ENCODE measurements around the gene THBS2. TPM values are rescaled to one million over a fixed set of nuclear protein-coding genes. Genes with fewer than 3 reads are reported as not detected.

The THBS2 gene
- total and polyA plus RNA-seq, 2 donors (not counting 3 experiments of a cell fraction or from before 2014, with no cell fraction given), result 0.08 TPM; not detected in 1

GRCh38 chr6:169247419-169247818 lies 6.2 kb downstream of the THBS2 start:
- no peak for TF ChIP-seq MAX (IDR thresholded peaks at IDR 0.05; ENCODE audit: insufficient read depth, insufficient read length)
- no peak for TF ChIP-seq FOS (IDR thresholded peaks at IDR 0.05; ENCODE audit: borderline replicate concordance, insufficient read depth, low read length)
- TF ChIP-seq POLR2A (IDR thresholded peaks at IDR 0.05; ENCODE audit: low read depth, low read length), result no peak
- TF ChIP-seq MYC (IDR thresholded peaks at IDR 0.05; ENCODE audit: low read depth, low read length), result no peak
- TF ChIP-seq GATA2 (IDR thresholded peaks at IDR 0.05; ENCODE audit: insufficient read depth, insufficient read length, low read depth, low read length), result no peak
- no peak for TF ChIP-seq CTCF (IDR thresholded peaks at IDR 0.05; ENCODE audit: extremely low read depth in 1 of 2, insufficient read depth in 1 of 2, low read depth in 1 of 2, low read length in 2 of 2)
- no peak for TF ChIP-seq JUN (IDR thresholded peaks at IDR 0.05; ENCODE audit: borderline replicate concordance, insufficient read depth, insufficient read length, low read depth)
- no peak for TF ChIP-seq EZH2 (IDR thresholded peaks at IDR 0.05; ENCODE audit: borderline replicate concordance, low read depth, low read length, severe bottlenecking)
- TF ChIP-seq POLR2AphosphoS5 (IDR thresholded peaks at IDR 0.05; ENCODE audit: insufficient read depth, low read depth, low read length), result no peak
- FAIRE-seq, result no peak
- Histone ChIP-seq H3K9me1 (replicated peaks; ENCODE audit: control insufficient read depth, extremely low read depth, insufficient read depth, low read length) (no peaks in the 10 kb centered on the region), H3K9me3 (replicated peaks; ENCODE audit: control insufficient read depth, insufficient read depth, low read length) (no peaks in the 10 kb centered on the region), H3K27ac (ENCODE audit: insufficient read depth, low read depth, low read length) (no peak overlapping the region), H4K20me1 (replicated peaks; ENCODE audit: control insufficient read depth, extremely low read depth, insufficient read depth, low read length) (no peaks in the 10 kb centered on the region), H2AFZ (ENCODE audit: low read depth, low read length) (no peak overlapping the region), H3K27me3 (ENCODE audit: control insufficient read depth in 2 of 2, insufficient read depth in 2 of 2, low read length in 2 of 2) (peaks cover 0 to 1% of the 10 kb centered on the region in 2 experiments), H3K4me1 (ENCODE audit: control insufficient read depth, extremely low read depth, insufficient read depth, low read length) (no peaks in the 10 kb centered on the region), H3K9ac (replicated peaks; ENCODE audit: extremely low read depth, insufficient read depth, low read length) (no peak overlapping the region), H3K4me2 (ENCODE audit: insufficient read depth, low read length) (no peak overlapping the region), H3K79me2 (ENCODE audit: control insufficient read depth, insufficient read depth, low read length) (no peaks in the 10 kb centered on the region), H3K36me3 (ENCODE audit: control insufficient read depth in 2 of 2, extremely low read depth in 1 of 2, insufficient read depth in 2 of 2, low read length in 2 of 2) (no peaks in the 10 kb centered on the region), H3K4me3 (replicated peaks in 1 of 3; ENCODE audit: insufficient read depth in 1 of 3, low read depth in 1 of 3, low read length in 3 of 3) (no peak overlapping the region)
- dilution Hi-C loops (cut with MboI; ENCODE audit: extremely low pct_ligation_motif_present, low sequenced_read_pairs), result no loop called here
- BruUV-seq (replicated peaks), result no TSS peak
- POLR2A ChIA-PET, result no interaction called here
- DNase-seq (ENCODE audit: low read depth, low spot score), result no peak
- CTCF ChIA-PET, result no interaction called here
- intact Hi-C loops (cut with micrococcal nuclease), result no loop called here
